ENCODE measurements around the gene DNAH7. TPM values are rescaled to one million over a fixed set of nuclear protein-coding genes. Genes with fewer than 3 reads are reported as not detected.

DNAH7 gene
- polyA plus RNA-seq, 4 donors, result 0.76 to 9.5 (median 9.3) TPM

DNA sequence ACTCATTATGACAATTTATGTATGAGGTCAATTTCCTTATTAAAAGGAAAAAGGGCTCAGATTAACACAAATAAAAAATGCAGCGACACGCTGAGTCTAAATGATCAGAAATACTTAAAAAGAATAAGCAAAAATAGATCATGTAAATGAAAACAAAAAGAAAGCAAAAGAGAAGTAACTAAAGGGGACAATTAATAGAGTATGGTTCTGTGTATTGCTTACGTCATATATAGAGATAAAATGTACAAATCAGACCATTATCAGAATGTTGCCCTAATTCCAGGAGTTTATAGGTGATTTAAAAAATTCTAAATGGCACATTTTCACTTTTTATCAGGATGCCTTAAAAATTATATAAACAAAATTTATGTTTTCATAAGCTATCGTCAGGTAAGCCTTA lies 189.5 kb downstream of the DNAH7 start:
- DNase-seq (ENCODE audit: low read depth in 4 of 4, low spot score in 3 of 4), result no peak

- DNase-seq (ENCODE audit: low read depth in 4 of 4, low spot score in 3 of 4), result no peak
These were observed 197.3 kb downstream of the DNAH7 start for GRCh38 chr2:195871326-195871725.

DNA sequence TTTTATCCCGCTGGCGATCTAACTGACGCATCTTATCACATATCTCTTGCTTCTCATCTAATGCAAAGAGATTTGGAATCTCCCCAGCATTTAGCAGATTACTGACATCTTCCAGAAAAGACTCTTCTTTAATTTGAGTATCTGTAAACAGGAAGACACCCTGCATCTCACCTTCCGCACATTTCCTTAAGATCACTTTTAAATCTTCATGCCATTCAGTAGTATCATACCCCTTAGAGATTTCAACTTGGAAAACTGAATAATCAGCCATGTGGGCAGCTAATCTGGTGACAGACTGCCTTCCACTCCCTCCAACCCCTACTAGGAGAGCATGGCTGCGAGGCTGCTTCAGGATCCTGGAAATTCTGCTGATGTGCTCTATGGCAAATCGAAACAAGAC lies 204.3 kb downstream of the DNAH7 start:
- no peak for DNase-seq (ENCODE audit: low read depth in 4 of 4, low spot score in 3 of 4)

- DNase-seq (ENCODE audit: low read depth in 4 of 4, low spot score in 3 of 4), result no peak
These were observed 205.1 kb downstream of the DNAH7 start for GRCh38 chr2:195863564-195863963.

DNA sequence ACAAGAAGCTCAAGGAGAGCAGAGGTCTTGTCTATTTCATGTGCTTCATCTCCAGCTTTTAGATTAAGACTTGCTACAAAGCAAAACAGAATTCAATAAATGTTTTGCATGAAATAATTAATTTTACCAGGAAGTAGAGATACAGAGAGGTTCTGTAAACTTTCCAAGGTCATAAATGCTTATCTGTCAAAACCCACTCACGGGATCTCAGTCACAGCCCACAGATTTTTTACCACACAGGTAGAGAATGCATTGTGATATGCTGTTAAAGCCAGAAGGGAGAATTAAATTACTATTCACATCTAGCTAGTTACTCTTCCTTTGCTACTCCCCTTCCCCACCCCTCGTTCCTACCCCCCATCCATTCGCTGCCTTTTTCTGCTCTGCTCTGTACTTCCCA lies 205.5 kb downstream of the DNAH7 start:
- DNase-seq (ENCODE audit: low read depth in 4 of 4, low spot score in 3 of 4), result no peak

DNA sequence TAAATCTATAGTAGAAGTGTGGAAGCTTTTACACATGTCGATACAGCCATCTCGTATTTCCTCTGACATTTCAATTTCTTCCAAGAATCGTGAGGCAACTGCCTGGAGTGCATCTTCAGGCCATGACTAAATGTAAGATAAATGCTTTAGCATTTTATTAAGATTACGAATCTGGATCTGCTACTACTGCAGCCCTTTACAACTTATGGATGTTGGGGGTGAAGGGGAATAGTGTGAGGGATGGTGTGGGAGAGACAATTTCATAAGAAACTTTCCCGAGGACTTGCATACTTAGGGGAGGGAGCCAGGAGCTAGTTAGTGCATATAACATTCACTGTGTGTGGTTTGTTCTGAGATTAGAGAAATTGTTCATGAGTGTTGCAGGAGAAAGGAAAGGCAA lies 206.8 kb downstream of the DNAH7 start:
- no peak for DNase-seq (ENCODE audit: low read depth in 4 of 4, low spot score in 3 of 4)

- DNase-seq (ENCODE audit: low read depth in 4 of 4, low spot score in 3 of 4), result no peak
These were observed 209.1 kb downstream of the DNAH7 start for GRCh38 chr2:195859513-195859912.

- no peak for DNase-seq (ENCODE audit: low read depth in 4 of 4, low spot score in 3 of 4)
These were observed 211.5 kb downstream of the DNAH7 start for GRCh38 chr2:195857132-195857531.

- DNase-seq (ENCODE audit: low read depth in 4 of 4, low spot score in 3 of 4), result no peak
These were observed 217.9 kb downstream of the DNAH7 start for GRCh38 chr2:195850764-195851163.

DNA sequence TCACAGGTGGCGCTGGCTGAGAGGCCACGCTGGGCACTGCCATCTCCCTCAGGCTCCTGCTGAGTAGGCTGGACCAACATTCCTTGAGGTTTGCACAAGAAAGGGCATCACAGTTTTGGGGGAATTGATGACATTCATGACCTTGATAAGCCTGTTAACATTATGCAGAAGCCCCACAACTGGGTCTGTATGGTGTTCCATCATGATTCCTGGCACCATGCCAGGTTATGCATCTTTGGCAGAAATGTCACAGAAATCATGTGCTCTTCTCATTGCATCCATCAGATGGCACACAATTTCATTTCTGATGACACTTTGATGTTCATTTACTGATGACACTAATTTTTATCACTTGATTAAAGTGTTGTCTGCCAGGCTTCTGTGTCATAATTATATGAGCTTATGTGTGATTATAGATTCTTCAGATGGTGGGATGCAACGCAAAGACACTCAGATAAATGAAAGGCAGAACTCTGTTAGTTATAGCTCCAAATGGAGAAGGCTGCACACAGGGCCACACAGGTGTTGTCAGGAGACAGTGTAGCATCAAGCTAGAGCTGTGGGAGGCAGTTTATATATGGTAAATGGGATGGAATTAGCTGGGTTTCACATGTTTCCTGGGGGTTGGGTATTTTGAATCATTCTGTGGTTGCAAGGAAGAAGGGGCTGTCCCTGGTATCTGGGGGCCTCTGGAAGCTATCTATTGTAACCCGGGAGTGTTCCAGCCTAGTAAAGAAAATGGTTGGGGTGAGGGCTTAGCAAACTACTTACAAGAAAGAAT lies 220.3 kb downstream of the DNAH7 start:
- no peak for DNase-seq (ENCODE audit: low read depth in 4 of 4, low spot score in 3 of 4)

GRCh38 chr2:195842932-195843331 lies 225.7 kb downstream of the DNAH7 start:
- DNase-seq (ENCODE audit: low read depth in 4 of 4, low spot score in 3 of 4), result no peak

DNA sequence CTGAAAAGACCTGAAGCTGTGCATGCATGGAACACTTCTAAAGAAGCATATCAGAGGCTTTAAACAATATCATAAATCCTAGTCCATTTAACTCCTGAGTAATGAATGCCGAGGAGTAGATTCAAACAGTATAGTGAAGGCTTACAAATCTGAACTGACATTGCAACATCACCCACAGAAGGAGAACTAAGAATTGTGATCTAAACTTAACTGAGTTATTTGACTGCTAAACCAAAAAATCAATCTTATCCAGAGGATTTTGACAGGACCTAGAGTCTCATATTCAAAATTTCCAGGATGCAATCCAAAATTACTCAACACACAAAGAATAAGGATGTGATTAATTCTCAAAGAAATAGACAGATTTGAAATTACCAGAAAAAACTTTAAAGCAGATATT lies 230.6 kb downstream of the DNAH7 start:
- DNase-seq (ENCODE audit: low read depth in 4 of 4, low spot score in 3 of 4), result no peak

DNA sequence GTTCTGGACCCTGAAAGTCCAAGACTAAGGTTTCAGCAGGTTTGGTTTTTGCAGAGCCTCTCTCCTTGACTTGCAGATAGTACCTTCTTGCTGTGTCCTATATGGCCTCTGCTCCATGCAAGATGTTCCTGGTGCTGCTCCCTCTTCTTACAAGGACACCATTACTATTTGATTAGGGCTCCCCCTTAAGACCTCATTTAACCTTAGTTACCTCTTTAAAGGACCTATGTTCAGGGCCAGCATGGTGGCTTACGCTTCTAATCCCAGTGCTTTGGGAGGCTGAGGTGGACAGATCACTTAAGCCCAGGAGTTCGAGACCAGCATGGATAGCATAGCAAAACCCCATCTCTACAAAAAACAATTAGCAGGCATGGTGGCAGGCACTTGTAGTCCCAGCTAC lies 232.6 kb downstream of the DNAH7 start:
- no peak for DNase-seq (ENCODE audit: low read depth in 4 of 4, low spot score in 3 of 4)

DNA sequence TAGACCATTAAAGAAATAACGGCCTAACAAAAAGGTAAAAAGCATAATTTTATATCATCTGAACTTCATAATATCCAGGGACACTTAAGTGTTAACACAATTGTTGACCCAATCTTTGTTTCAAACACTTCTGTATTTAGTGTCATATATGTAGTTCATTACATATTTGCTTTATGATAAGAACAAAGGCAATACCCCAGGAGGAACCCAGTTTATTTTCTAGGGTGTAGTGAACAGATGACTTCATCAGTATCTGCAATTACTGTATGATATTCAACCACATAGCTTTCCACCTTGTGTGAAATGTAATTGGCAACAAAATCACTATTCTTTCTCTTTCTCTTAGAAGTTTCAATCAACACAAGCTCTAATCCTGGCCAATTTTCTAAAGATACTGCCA lies 233.8 kb downstream of the DNAH7 start:
- no peak for DNase-seq (ENCODE audit: low read depth in 4 of 4, low spot score in 3 of 4)

DNA sequence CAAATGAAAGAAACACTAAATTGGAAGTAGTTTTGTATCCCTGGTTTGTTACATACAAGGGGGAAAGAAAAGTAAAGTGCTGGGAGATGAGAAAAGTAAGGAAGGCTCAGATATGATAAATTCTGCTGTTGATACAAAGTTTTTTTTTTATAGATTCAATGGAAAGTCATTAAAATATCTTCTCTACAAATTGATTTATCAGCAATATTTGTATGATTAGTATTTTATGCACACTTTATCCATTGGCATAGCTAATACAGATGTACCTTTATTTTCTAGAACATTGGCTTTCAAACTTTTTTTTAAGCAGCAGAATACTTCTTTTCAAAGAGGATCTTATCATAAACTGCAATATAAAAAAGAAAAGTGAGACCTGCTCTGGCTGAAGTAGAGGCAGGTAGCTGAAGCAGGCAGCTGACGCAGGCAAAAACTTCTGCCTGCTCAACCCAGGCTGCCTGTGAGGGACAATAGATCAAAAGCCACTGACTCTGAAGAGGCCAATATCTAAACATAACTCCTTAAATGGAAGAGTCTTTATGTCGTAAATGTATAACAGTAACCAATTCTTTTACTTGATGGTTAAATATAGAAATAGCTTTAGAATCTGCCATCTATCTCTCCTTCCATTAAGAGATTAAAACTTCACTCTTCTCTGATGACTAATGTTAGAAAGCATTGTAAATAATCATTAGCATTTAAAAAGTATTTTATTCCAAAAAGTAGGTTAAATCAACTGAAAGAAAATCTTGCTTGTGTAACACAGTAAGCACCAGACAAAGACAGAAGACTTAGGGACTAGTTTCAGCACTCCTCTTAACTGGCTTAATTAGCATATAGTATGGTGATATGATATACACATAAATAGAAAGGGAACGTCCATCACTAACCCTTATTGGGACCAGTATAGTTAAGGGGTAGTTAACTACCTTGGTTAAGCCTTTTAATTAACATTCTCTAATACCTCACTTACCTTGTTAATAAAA lies 237.4 kb downstream of the DNAH7 start:
- DNase-seq (ENCODE audit: low read depth in 4 of 4, low spot score in 3 of 4), result no peak

DNA sequence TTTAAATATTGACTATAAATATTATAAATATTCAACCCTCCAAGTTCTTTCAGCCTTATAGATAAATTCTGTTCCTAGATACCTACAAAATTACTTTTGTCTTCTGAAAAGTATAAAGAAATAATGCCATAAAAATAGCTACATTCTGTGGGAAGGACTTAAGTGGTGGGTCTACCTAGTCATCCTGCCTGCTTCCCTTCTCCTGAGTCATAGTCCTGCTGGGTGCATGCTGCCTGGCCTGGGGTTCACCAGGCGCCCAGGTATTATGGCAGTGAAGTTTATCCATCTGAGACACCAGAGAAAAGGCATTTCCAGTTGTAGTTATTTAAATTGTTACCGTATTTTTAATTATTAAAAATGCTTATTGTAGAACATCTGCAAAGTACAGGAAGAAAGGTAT lies 244.2 kb downstream of the DNAH7 start:
- no peak for DNase-seq (ENCODE audit: low read depth in 4 of 4, low spot score in 3 of 4)

GRCh38 chr2:195823206-195823605 lies 245.4 kb downstream of the DNAH7 start:
- DNase-seq (ENCODE audit: low read depth in 4 of 4, low spot score in 3 of 4), result no peak

- no peak for DNase-seq (ENCODE audit: low read depth in 4 of 4, low spot score in 3 of 4)
These were observed 247.1 kb downstream of the DNAH7 start for GRCh38 chr2:195821566-195821932.

GRCh38 chr2:195820867-195821565 lies 247.6 kb downstream of the DNAH7 start:
- DNase-seq (ENCODE audit: low read depth in 4 of 4, low spot score in 3 of 4), result no peak

GRCh38 chr2:195820373-195820772 lies 248.3 kb downstream of the DNAH7 start:
- DNase-seq (ENCODE audit: low read depth in 4 of 4, low spot score in 3 of 4), result no peak

GRCh38 chr2:195819276-195819675 lies 249.4 kb downstream of the DNAH7 start:
- no peak for DNase-seq (ENCODE audit: low read depth in 4 of 4, low spot score in 3 of 4)
